Measurements from ENCODE around the gene GPRIN2. TPM values are rescaled to one million over a fixed set of nuclear protein-coding genes. Genes with fewer than 3 reads are reported as not detected.

GPRIN2 gene
- polyA plus RNA-seq, 3 donors, result not detected

DNA sequence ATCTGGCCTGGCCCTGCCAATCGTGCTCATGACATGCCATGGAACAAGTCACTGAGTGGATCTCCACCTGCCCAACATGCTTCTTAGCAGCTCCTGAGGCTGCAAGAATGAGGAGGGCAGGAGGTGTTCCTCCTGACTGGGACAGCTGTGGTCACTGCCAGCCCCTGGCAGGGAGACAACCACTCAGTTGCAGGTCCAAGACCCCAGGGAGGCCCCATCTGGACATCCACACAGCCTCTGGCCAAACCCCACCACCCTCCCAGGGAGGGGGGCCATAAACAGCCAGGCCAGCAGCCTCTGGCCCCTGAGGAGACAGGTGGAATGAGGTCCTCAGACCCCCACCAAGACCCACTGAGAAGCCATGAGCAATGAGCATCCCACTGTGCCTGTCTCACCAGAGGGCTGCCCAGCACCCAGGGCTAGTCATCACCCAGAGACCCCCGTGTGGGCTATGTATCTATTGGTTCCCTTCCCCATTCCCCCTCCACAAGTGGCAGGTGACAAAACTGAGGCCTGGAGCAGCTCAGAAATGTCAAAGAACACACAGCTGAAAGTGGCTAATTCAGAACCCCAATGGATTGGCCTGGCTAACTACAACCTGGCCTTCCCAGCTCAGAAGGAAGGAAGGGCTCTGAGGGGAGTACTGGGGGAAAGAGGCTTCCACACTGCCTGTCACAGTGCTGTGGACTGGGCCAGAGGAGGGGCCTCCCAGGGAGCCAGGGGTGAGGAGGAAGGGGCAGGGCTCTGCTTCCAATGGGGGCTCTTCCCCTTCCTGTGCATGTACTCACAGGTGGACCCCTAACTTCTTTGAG is 3.0 kb downstream of the GPRIN2 start:
- H3K4me2 ChIP-seq (replicated peaks; ENCODE audit: extremely low read depth, low read length, poor library complexity, severe bottlenecking), result no peak overlapping the region
- DNase-seq, result no peak
- H3K9ac ChIP-seq (ENCODE audit: insufficient read depth, low read length, poor library complexity, severe bottlenecking), result no peak overlapping the region
- intact Hi-C loops (cut with micrococcal nuclease), result no loop called here
- Mint-ChIP-seq H3K4me3 (no peak overlapping the region), H3K27me3 (ENCODE audit: low read depth in 3 of 3) (peaks cover 0 to 21% (median 0%) of the 10 kb centered on the region in 3 donors), H3K9me3 (peaks cover 0 to 10% (median 3%) of the 10 kb centered on the region in 7 donors), H3K4me1 (peaks cover 9% of the 10 kb centered on the region), H3K27ac (no peak overlapping the region), H3K36me3 (peaks cover 0 to 4% of the 10 kb centered on the region in 2 donors)
- H3K27ac ChIP-seq (ENCODE audit: low read depth in 1 of 2, low read length in 2 of 2), result no peak overlapping the region
- H2AFZ ChIP-seq (ENCODE audit: insufficient read depth, low read depth, low read length, poor library complexity, severe bottlenecking), result no peak overlapping the region
- H3K4me1 ChIP-seq (ENCODE audit: control insufficient read depth in 1 of 2, insufficient read depth in 2 of 2, low read length in 2 of 2), result peaks cover 0 to 12% of the 10 kb centered on the region in 2 donors
- no peak overlapping the region for H3K4me3 ChIP-seq (replicated peaks in 1 of 3; ENCODE audit: low read depth in 2 of 3, low read length in 3 of 3)
- H3K9me3 ChIP-seq (replicated peaks in 1 of 2; ENCODE audit: control insufficient read depth in 1 of 2, insufficient read depth in 1 of 2, low read length in 2 of 2), result peaks cover 3 to 20% of the 10 kb centered on the region in 2 donors
- peaks cover 16 to 45% of the 10 kb centered on the region in 2 donors for H3K27me3 ChIP-seq (ENCODE audit: control insufficient read depth in 2 of 2, insufficient read depth in 2 of 2, low read length in 2 of 2)
- H3K36me3 ChIP-seq (replicated peaks in 1 of 2; ENCODE audit: control insufficient read depth in 1 of 2, insufficient read depth in 2 of 2, low read length in 2 of 2), result no peaks in the 10 kb centered on the region
- TF ChIP-seq, protein P1, sequence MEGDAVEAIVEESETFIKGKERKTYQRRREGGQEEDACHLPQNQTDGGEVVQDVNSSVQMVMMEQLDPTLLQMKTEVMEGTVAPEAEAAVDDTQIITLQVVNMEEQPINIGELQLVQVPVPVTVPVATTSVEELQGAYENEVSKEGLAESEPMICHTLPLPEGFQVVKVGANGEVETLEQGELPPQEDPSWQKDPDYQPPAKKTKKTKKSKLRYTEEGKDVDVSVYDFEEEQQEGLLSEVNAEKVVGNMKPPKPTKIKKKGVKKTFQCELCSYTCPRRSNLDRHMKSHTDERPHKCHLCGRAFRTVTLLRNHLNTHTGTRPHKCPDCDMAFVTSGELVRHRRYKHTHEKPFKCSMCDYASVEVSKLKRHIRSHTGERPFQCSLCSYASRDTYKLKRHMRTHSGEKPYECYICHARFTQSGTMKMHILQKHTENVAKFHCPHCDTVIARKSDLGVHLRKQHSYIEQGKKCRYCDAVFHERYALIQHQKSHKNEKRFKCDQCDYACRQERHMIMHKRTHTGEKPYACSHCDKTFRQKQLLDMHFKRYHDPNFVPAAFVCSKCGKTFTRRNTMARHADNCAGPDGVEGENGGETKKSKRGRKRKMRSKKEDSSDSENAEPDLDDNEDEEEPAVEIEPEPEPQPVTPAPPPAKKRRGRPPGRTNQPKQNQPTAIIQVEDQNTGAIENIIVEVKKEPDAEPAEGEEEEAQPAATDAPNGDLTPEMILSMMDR (IDR thresholded peaks at IDR 0.05), result no peak
- no peaks in the 10 kb centered on the region for H3K79me2 ChIP-seq (ENCODE audit: insufficient read depth, low read length)
- WGBS (ENCODE audit: insufficient coverage), result 78% methylated on average over 1 of the region's 2 CpGs
- no peaks in the 10 kb centered on the region for H4K20me1 ChIP-seq (ENCODE audit: insufficient read depth, low read length)

DNA sequence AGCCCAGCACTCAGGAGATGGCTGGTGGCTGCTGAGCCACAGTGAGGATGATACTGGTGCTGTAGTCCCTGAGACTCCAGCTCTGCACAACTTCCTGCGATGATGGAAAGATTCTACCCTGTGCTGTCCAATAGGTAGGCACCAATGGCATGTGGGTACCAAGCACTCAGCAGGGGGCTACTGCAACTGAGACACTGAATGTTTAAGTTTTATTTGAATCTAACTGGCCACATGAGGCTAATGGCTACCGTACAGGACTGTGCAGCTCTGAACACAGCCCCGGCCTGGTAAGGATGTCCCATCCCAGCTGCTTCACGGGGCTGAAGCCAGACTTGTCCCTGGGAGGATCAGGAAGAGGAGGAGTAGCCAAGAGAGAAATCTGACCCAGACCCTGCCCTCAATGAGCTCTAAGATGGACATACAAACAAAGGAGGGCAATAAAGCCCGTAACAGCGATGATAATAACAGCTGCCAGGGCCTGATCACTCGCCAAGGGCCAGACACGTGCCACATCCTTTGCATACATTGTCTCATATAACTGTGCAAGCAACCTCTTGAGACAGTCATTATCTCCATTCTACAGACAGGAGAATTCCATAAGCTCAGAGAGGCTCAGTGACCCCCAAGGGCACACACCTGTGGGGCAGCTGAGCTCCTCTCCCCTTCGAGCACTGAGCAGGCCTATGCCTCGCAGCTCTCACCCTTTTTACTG is 3.8 kb downstream of the GPRIN2 start:
- Histone ChIP-seq H2AFZ (ENCODE audit: insufficient read depth, low read depth, low read length, poor library complexity, severe bottlenecking) (no peak overlapping the region), H3K4me1 (ENCODE audit: control insufficient read depth in 1 of 2, insufficient read depth in 2 of 2, low read length in 2 of 2) (peaks cover 0 to 12% of the 10 kb centered on the region in 2 donors), H3K27me3 (ENCODE audit: control insufficient read depth in 2 of 2, insufficient read depth in 2 of 2, low read length in 2 of 2) (peaks cover 16 to 37% of the 10 kb centered on the region in 2 donors), H3K4me2 (replicated peaks; ENCODE audit: extremely low read depth, low read length, poor library complexity, severe bottlenecking) (no peak overlapping the region), H3K9ac (ENCODE audit: insufficient read depth, low read length, poor library complexity, severe bottlenecking) (no peak overlapping the region), H4K20me1 (ENCODE audit: insufficient read depth, low read length) (no peaks in the 10 kb centered on the region), H3K4me3 (replicated peaks in 1 of 3; ENCODE audit: low read depth in 2 of 3, low read length in 3 of 3) (no peak overlapping the region), H3K9me3 (replicated peaks in 1 of 2; ENCODE audit: control insufficient read depth in 1 of 2, insufficient read depth in 1 of 2, low read length in 2 of 2) (peaks cover 3 to 17% of the 10 kb centered on the region in 2 donors), H3K36me3 (replicated peaks in 1 of 2; ENCODE audit: control insufficient read depth in 1 of 2, insufficient read depth in 2 of 2, low read length in 2 of 2) (no peaks in the 10 kb centered on the region), H3K27ac (ENCODE audit: low read depth in 1 of 2, low read length in 2 of 2) (no peak overlapping the region), H3K79me2 (ENCODE audit: insufficient read depth, low read length) (no peaks in the 10 kb centered on the region)
- peaks cover 9% of the 10 kb centered on the region for H3K4me1 Mint-ChIP-seq
- TF ChIP-seq, protein P1 (IDR thresholded peaks at IDR 0.05), result no peak
- WGBS (ENCODE audit: insufficient coverage), result 95% methylated on average over 10 of the region's 10 CpGs
- no peak for DNase-seq
- H3K27ac Mint-ChIP-seq, result no peak overlapping the region
- H3K36me3 Mint-ChIP-seq, result peaks cover 0 to 4% of the 10 kb centered on the region in 2 donors
- H3K4me3 Mint-ChIP-seq, result no peak overlapping the region
- peaks cover 0 to 10% (median 3%) of the 10 kb centered on the region in 7 donors for H3K9me3 Mint-ChIP-seq
- peaks cover 0 to 19% (median 0%) of the 10 kb centered on the region in 3 donors for H3K27me3 Mint-ChIP-seq (ENCODE audit: low read depth in 3 of 3)
- intact Hi-C loops (cut with micrococcal nuclease), result no loop called here
